ENCODE data around the gene LPAR6. TPM values are rescaled to one million over a fixed set of nuclear protein-coding genes. Genes with fewer than 3 reads are reported as not detected.

LPAR6 gene
- total and polyA plus RNA-seq, 2 experiments from 2014 or later: 6.6 to 8.1 TPM

DNA sequence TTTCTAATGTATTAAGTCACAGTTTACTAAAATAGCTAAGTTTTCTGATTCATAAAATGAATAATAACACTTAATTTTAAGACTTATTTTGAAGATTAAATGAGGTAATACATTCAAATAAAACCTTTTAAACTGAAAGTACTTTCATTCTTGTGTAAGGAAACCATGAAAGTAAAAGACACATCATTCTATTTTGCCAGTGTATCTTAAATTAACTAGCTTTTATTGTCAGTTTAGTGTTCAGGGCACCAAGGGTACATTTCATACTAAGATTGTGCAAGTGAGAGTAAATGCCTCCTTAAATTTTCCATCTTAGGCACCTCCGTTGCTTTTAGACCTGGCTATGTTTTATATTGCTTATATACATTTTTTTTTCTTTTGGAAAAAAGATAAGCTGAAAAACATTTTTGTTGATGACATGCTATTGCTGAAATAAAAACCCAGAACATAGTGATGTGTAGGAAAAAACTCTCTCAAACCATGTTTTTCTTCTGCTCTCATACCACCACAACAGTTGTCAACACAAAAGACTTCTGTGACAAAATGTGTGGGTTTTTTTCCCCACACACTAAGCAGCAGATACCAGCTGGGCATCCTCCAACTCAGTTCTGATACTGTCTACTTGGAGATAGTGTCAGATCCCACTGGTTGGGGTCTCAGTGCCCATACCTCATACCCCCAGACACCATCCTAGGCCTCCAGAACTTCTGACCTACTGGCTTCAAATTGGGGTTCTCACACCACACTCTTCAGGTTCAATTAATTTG is 30.7 kb upstream of the LPAR6 start:
- Histone ChIP-seq H3K79me2 (ENCODE audit: insufficient read depth) (peaks cover 17% of the 10 kb centered on the region), H4K20me1 (ENCODE audit: insufficient read depth) (no peaks in the 10 kb centered on the region), H3K27me3 (replicated peaks; ENCODE audit: insufficient read depth) (no peaks in the 10 kb centered on the region), H3K36me3 (ENCODE audit: low read depth) (no peaks in the 10 kb centered on the region; the same call in 1 of the 2 replicates), H3K9ac (no peak overlapping the region), H3K9me3 (ENCODE audit: low read depth) (no peaks in the 10 kb centered on the region), H3K4me3 (no peak overlapping the region), H3K9me2 (ENCODE audit: insufficient read depth) (no peaks in the 10 kb centered on the region), H3K27ac (no peak overlapping the region), H3K4me1 (ENCODE audit: insufficient read depth) (peaks cover 21% of the 10 kb centered on the region), H3K4me2 (ENCODE audit: unreplicated experiment) (no peak overlapping the region), H3F3A (ENCODE audit: insufficient read depth) (peaks cover 32% of the 10 kb centered on the region), H2AFZ (no peak overlapping the region)
- 89 to 100% methylated on average over 1 of the region's 1 CpG for WGBS, 2 experiments (ENCODE audit: low coverage in 1 of 2, low lambda C conversion rate in 2 of 2, missing lambda C conversion rate in 2 of 2)
- DNase-seq: no peak
- in situ Hi-C loops (cut with MboI): no loop called here
- TF ChIP-seq EZH2 (IDR thresholded peaks at IDR 0.05; ENCODE audit: insufficient read depth, poor library complexity, severe bottlenecking): no peak
- no peak for TF ChIP-seq EZH2phosphoT487 (IDR thresholded peaks at IDR 0.05; ENCODE audit: insufficient read depth, low read depth)

DNA sequence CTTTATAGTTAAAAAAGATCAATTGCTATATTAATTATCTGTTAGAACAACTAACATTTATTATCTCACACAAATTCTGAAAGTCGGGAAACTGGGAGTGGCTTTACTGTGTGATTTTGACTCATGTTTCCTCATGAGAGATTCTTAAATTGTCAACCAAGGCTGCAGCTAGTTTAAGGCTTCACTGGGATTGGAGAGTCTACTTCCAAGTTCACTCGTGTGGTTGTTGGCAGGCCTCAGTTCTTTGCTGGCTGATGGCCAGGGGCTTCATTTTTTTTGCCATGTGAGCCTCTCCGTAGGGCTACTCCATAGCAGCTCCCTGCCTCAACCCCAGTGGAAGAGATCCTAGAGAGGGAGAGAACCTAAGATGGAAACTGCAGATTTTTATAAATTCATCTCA is 24.5 kb upstream of the LPAR6 start:
- H3K27ac ChIP-seq: no peak overlapping the region
- TF ChIP-seq EZH2 (IDR thresholded peaks at IDR 0.05; ENCODE audit: insufficient read depth, poor library complexity, severe bottlenecking): no peak
- no peak overlapping the region for H3K4me2 ChIP-seq (ENCODE audit: unreplicated experiment)

GRCh38 chr13:48436661-48437288 is 23.9 kb upstream of the LPAR6 start:
- Histone ChIP-seq H3K9ac (no peak overlapping the region), H2AFZ (no peak overlapping the region), H4K20me1 (ENCODE audit: insufficient read depth) (no peaks in the 10 kb centered on the region), H3K9me2 (ENCODE audit: insufficient read depth) (no peaks in the 10 kb centered on the region), H3K4me2 (ENCODE audit: unreplicated experiment) (no peak overlapping the region), H3K27ac (no peak overlapping the region), H3K4me3 (no peak overlapping the region), H3K36me3 (ENCODE audit: low read depth) (no peaks in the 10 kb centered on the region), H3K4me1 (ENCODE audit: insufficient read depth) (peaks cover 13% of the 10 kb centered on the region), H3K27me3 (replicated peaks; ENCODE audit: insufficient read depth) (no peaks in the 10 kb centered on the region), H3F3A (ENCODE audit: insufficient read depth) (peaks cover 12% of the 10 kb centered on the region), H3K79me2 (ENCODE audit: insufficient read depth) (peaks cover 48% of the 10 kb centered on the region), H3K9me3 (ENCODE audit: low read depth) (no peaks in the 10 kb centered on the region)
- 97 to 100% methylated on average over 2 of the region's 2 CpGs for WGBS, 2 experiments (ENCODE audit: low coverage in 1 of 2, low lambda C conversion rate in 2 of 2, missing lambda C conversion rate in 2 of 2)
- in situ Hi-C loops (cut with MboI): no loop called here
- TF ChIP-seq EZH2phosphoT487 (IDR thresholded peaks at IDR 0.05; ENCODE audit: insufficient read depth, low read depth) (no peak), EZH2 (IDR thresholded peaks at IDR 0.05; ENCODE audit: insufficient read depth, poor library complexity, severe bottlenecking) (no peak)
- DNase-seq: no peak

More for the DNA sequence above, 24.5 kb upstream of the LPAR6 start:
- Histone ChIP-seq H4K20me1 (ENCODE audit: insufficient read depth) (no peaks in the 10 kb centered on the region), H3F3A (ENCODE audit: insufficient read depth) (peaks cover 6% of the 10 kb centered on the region), H3K4me3 (no peak overlapping the region), H3K9me2 (ENCODE audit: insufficient read depth) (no peaks in the 10 kb centered on the region), H3K79me2 (ENCODE audit: insufficient read depth) (peaks cover 48% of the 10 kb centered on the region), H3K36me3 (ENCODE audit: low read depth) (no peaks in the 10 kb centered on the region), H3K27me3 (replicated peaks; ENCODE audit: insufficient read depth) (no peaks in the 10 kb centered on the region), H2AFZ (no peak overlapping the region), H3K9me3 (ENCODE audit: low read depth) (no peaks in the 10 kb centered on the region), H3K4me1 (ENCODE audit: insufficient read depth) (peaks cover 7% of the 10 kb centered on the region), H3K9ac (no peak overlapping the region)
- WGBS, 2 experiments (ENCODE audit: low coverage in 1 of 2, low lambda C conversion rate in 2 of 2, missing lambda C conversion rate in 2 of 2): 46 to 51% methylated on average over 3 of the region's 3 CpGs
- no peak for DNase-seq
- in situ Hi-C loops (cut with MboI): no loop called here

DNA sequence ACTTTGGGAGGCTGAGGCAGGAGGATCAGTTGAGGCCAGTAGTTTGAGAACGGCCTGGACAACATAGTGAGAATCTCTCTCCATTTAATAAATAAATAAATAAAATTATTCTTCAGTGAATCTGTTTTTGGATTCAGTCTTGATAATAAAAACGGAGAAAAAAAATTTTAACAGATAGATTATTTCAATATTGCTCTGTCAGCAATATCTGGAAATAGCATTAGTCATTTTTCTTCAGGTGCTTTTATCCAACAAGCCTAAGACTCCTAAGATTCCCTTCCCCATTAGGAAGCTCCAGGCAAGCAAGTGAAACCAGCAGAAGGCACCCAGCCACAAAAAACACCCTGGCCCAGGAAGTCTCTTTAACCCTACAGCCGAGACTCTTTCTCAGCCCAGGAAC is 21.3 kb upstream of the LPAR6 start:
- Histone ChIP-seq H3K9me3 (ENCODE audit: low read depth) (no peaks in the 10 kb centered on the region), H3K9ac (no peak overlapping the region), H4K20me1 (ENCODE audit: insufficient read depth) (no peaks in the 10 kb centered on the region), H3K9me2 (ENCODE audit: insufficient read depth) (no peaks in the 10 kb centered on the region), H3K4me3 (no peak overlapping the region), H3K79me2 (ENCODE audit: insufficient read depth) (peaks cover 57% of the 10 kb centered on the region), H3K36me3 (ENCODE audit: low read depth) (no peaks in the 10 kb centered on the region), H3K4me1 (ENCODE audit: insufficient read depth) (peaks cover 22% of the 10 kb centered on the region), H3F3A (ENCODE audit: insufficient read depth) (peaks cover 22% of the 10 kb centered on the region), H2AFZ (no peak overlapping the region), H3K27me3 (replicated peaks; ENCODE audit: insufficient read depth) (no peaks in the 10 kb centered on the region), H3K27ac (no peak overlapping the region), H3K4me2 (ENCODE audit: unreplicated experiment) (no peak overlapping the region)
- DNase-seq: no peak
- WGBS, 2 experiments (ENCODE audit: low coverage in 1 of 2, low lambda C conversion rate in 2 of 2, missing lambda C conversion rate in 2 of 2): 92 to 94% methylated on average over 3 of the region's 3 CpGs
- TF ChIP-seq EZH2 (IDR thresholded peaks at IDR 0.05; ENCODE audit: insufficient read depth, poor library complexity, severe bottlenecking): no peak
- no peak for TF ChIP-seq EZH2phosphoT487 (IDR thresholded peaks at IDR 0.05; ENCODE audit: insufficient read depth, low read depth)
- in situ Hi-C loops (cut with MboI): no loop called here

Data from GM23248 (cell line).